ENCODE data around the gene MME. TPM values are rescaled to one million over a fixed set of nuclear protein-coding genes. Genes with fewer than 3 reads are reported as not detected.

Gene MME
- total and polyA plus RNA-seq, 2 of the 4 experiments (the other 2 are of a cell fraction) = 11.7 to 22.8 TPM

GRCh38 chr3:155069729-155070128 lies 10.4 kb upstream of the MME start:
- in situ Hi-C loops (cut with MboI; ENCODE audit: low sequenced_read_pairs) = loop anchor here (10.0 kb wide), 1 partner anchor 185 kb away; no protein-coding TSS in a partner anchor
- H2AFZ ChIP-seq (replicated peaks; ENCODE audit: low read length, poor library complexity) = no peak overlapping the region
- DNase-seq (peak; percentile 85), ATAC-seq (ENCODE audit: low read depth) (no peak)
- H2BK120ac ChIP-seq (ENCODE audit: low read depth, low read length) = peak overlapping the region; percentile 96
- ChIA-PET CTCF (no interaction called here), POLR2A (ENCODE audit: unreplicated experiment) (no interaction called here)
- intact Hi-C loops (cut with micrococcal nuclease) = loop anchor here (5.0 kb wide), 2 partner anchors 97 to 182 kb away; no protein-coding TSS in a partner anchor
- no peaks in the 10 kb centered on the region for H3K79me1 ChIP-seq (ENCODE audit: low read depth in 1 of 2, low read length in 2 of 2)
- H3K9me1 ChIP-seq (ENCODE audit: insufficient read depth, low read length) = peaks cover 6% of the 10 kb centered on the region
- H2BK20ac ChIP-seq (ENCODE audit: low read depth, low read length) = peak overlapping the region; percentile 98
- H3K4ac ChIP-seq (ENCODE audit: low read depth, low read length) = peak overlapping the region; percentile 81
- H3K4me1 ChIP-seq (ENCODE audit: control insufficient read depth, insufficient read depth, low read length) = peaks cover 12% of the 10 kb centered on the region
- BruUV-seq (replicated peaks) = no TSS peak
- H2BK5ac ChIP-seq (ENCODE audit: low read depth, low read length, poor library complexity, severe bottlenecking) = peak overlapping the region; percentile 93
- H3K4me3 ChIP-seq (ENCODE audit: insufficient read depth, low read depth, low read length) = no peak overlapping the region
- peak overlapping the region; percentile 84 for H3K18ac ChIP-seq (ENCODE audit: low read depth, low read length)
- no peak overlapping the region for H3K9ac ChIP-seq (ENCODE audit: low read depth, low read length)
- dilution Hi-C loops (cut with HindIII; ENCODE audit: low sequenced_read_pairs, unreplicated experiment) = no loop called here
- peak overlapping the region; percentile 60 for H3K27ac ChIP-seq (ENCODE audit: insufficient read depth, low read length)
- H3K23ac ChIP-seq (ENCODE audit: low read depth, low read length) = peak overlapping the region; percentile 33; the same call in 1 of the 2 replicates
- peak overlapping the region; percentile 80 for H2AK5ac ChIP-seq (ENCODE audit: low read depth, low read length)
- peak overlapping the region; percentile 59 to 80 for H4K8ac ChIP-seq (ENCODE audit: low read depth in 2 of 2, low read length in 2 of 2)
- peak overlapping the region; percentile 61 for H3K14ac ChIP-seq (replicated peaks; ENCODE audit: low read depth, low read length)
- no peak overlapping the region for H3K4me2 ChIP-seq (ENCODE audit: low read depth, low read length)
- H4K5ac ChIP-seq (ENCODE audit: low read depth, low read length) = peak overlapping the region; percentile 62
- H2AK9ac ChIP-seq (replicated peaks; ENCODE audit: low read depth, low read length, poor library complexity) = no peak overlapping the region
- no peak overlapping the region; the same call in 1 of the 2 replicates for H3K56ac ChIP-seq (ENCODE audit: extremely low read depth, insufficient read depth, low read length)
- H4K91ac ChIP-seq (ENCODE audit: insufficient read depth, low read depth, low read length) = peak overlapping the region; percentile 85
- H3K9me3 ChIP-seq (ENCODE audit: control insufficient read depth, insufficient read depth, low read length) = no peaks in the 10 kb centered on the region
- TF ChIP-seq POLR2A (IDR thresholded peaks at IDR 0.05; ENCODE audit: low read depth, low read length) (no peak; the same call in 1 of the 2 replicates), USF2 (IDR thresholded peaks at IDR 0.05; ENCODE audit: low read depth, low read length) (0 out of 2 replicates have a peak, but pooled peaks have one; percentile 22), ELK1 (IDR thresholded peaks at IDR 0.05; ENCODE audit: borderline replicate concordance, low read depth, low read length) (no peak)
- H3K27me3 ChIP-seq (ENCODE audit: control insufficient read depth, insufficient read depth, low read length) = no peaks in the 10 kb centered on the region
- no CpG with 5 or more reads among the region's 3 CpGs for WGBS, 2 experiments (ENCODE audit: extremely low coverage in 2 of 2, insufficient read length in 1 of 2)
- no peaks in the 10 kb centered on the region for H3K36me3 ChIP-seq (ENCODE audit: control insufficient read depth, insufficient read depth, low read length)
- peak overlapping the region; percentile 93; the same call in 2 of the 3 replicates for H2BK15ac ChIP-seq (ENCODE audit: low read depth, low read length)
- no peaks in the 10 kb centered on the region for H4K20me1 ChIP-seq (ENCODE audit: insufficient read depth, low read length)
